Testis (tissue), 3 donors: ENCODE results near the gene HOPX. TPM values are rescaled to one million over a fixed set of nuclear protein-coding genes. Genes with fewer than 3 reads are reported as not detected.

Experiments
- DNase-seq: peaks from one replicate; pipeline ENCODE4 v3.0.0-alpha.2; 2019
- H3K27ac ChIP-seq, 2 donors: fragments of 200-600 bp; sonication (generic); one replicate each; pipeline ENCODE4 v1.5.1; 2019
- H3K27me3 ChIP-seq: fragments of 200-600 bp; sonication (generic); one replicate; pipeline ENCODE4 v1.5.1; 2019
- H3K36me3 ChIP-seq: fragments of 200-600 bp; sonication (generic); one replicate; pipeline ENCODE4 v1.5.1; 2017; ENCODE audit warnings: low read depth; ENCODE audit errors: missing control alignments
- H3K4me1 ChIP-seq: fragments of 200-600 bp; sonication (generic); one replicate; pipeline ENCODE4 v1.5.1; 2019
- H3K4me3 ChIP-seq, 2 donors: fragments of 200-600 bp; sonication (generic); one replicate each; pipeline ENCODE4 v1.5.1; 2017 to 2019
- H3K9me3 ChIP-seq: fragments of 200-600 bp; sonication (generic); one replicate; pipeline ENCODE4 v1.5.1; 2017
- CTCF ChIP-seq, 3 experiments: fragments of 450-650 bp in 2 of 3; fragments of 200-600 bp in 1 of 3; sonication (generic) in 1 of 3; IDR thresholded peaks; one replicate each; pipeline ENCODE4 v1.5.1; 2016 to 2019; ENCODE audit warnings: antibody characterized with exemption in 3 of 3, mild to moderate bottlenecking in 2 of 3, moderate library complexity in 1 of 3
- POLR2A ChIP-seq: fragments of 450-650 bp; IDR thresholded peaks from one replicate; pipeline ENCODE4 v1.6.1; 2017; ENCODE audit warnings: antibody characterized with exemption, mild to moderate bottlenecking, moderate library complexity
- WGBS, 2 donors: methylation state at CpG; one replicate each; pipeline ENCODE4 v1.1.5; 2018; 5-methylcytosine and 5-hydroxymethylcytosine counted together
- intact Hi-C: fragments of 100-400 bp; cut with DNase I; formaldehyde crosslinking; loops from one replicate; pipeline ENCODE4 v1.15.1; 2023; ENCODE audit warnings: low total_unique reads
- polyA plus RNA-seq: library from polyadenylated mRNA; stranded (reverse); fragments of 350-450 nt; fragmentation: Illumina TruSeq; extraction: RNeasy Lipid Tissue Mini Kit (QIAGEN cat#74804); gene quantifications from one replicate; pipeline ENCODE4 v1.2.3, GENCODE V29; 2014; ENCODE audit warnings: low read depth, low replicate concordance; ENCODE audit not compliant: insufficient read depth
- total RNA-seq, 2 donors: library from RNA; depleted of rRNA; stranded (reverse); fragments of >200 nt; gene quantifications; one replicate each; pipeline ENCODE4 v1.2.3, GENCODE V29; 2016

HOPX gene
- total and polyA plus RNA-seq, 3 donors from 2014 or later: 102 to 158 (median 141) TPM

- WGBS, 2 donors: 91 to 92% methylated on average over 2 of the region's 2 CpGs
- no peak for DNase-seq
- H3K27me3 ChIP-seq: no peaks in the 10 kb centered on the region
- H3K9me3 ChIP-seq: no peaks in the 10 kb centered on the region
- intact Hi-C loops: no loop called here
- H3K4me1 ChIP-seq: peaks cover 10% of the 10 kb centered on the region
- no peak overlapping the region for H3K4me3 ChIP-seq
- no peaks in the 10 kb centered on the region for H3K36me3 ChIP-seq
- H3K27ac ChIP-seq: no peak overlapping the region
- TF ChIP-seq POLR2A: no peak
- TF ChIP-seq CTCF (IDR thresholded peaks at IDR 0.05): no peak
Measured at GRCh38 chr4:56723659-56724230, 42.6 kb upstream of the HOPX start.

GRCh38 chr4:56723201-56723605 lies 42.1 kb upstream of the HOPX start:
- intact Hi-C loops: no loop called here
- Histone ChIP-seq H3K27me3 (no peaks in the 10 kb centered on the region), H3K4me1 (peaks cover 9% of the 10 kb centered on the region), H3K4me3 (no peak overlapping the region), H3K9me3 (no peaks in the 10 kb centered on the region), H3K36me3 (no peaks in the 10 kb centered on the region), H3K27ac (no peak overlapping the region)
- no peak for TF ChIP-seq CTCF (IDR thresholded peaks at IDR 0.05)
- TF ChIP-seq POLR2A: no peak
- 82 to 91% methylated on average over 5 of the region's 5 CpGs for WGBS, 2 donors
- no peak for DNase-seq

- Histone ChIP-seq H3K4me1 (peaks cover 9% of the 10 kb centered on the region), H3K27me3 (no peaks in the 10 kb centered on the region), H3K9me3 (no peaks in the 10 kb centered on the region), H3K27ac (peak overlapping the region; percentile 36 to 58), H3K36me3 (no peaks in the 10 kb centered on the region), H3K4me3 (no peak overlapping the region)
- DNase-seq: no peak
- WGBS, 2 donors: 23 to 33% methylated on average over 1 of the region's 1 CpG
- no peak for TF ChIP-seq CTCF (IDR thresholded peaks at IDR 0.05)
- no peak for TF ChIP-seq POLR2A
- intact Hi-C loops: no loop called here
Measured at GRCh38 chr4:56708146-56708545, 27.1 kb upstream of the HOPX start.

GRCh38 chr4:56705966-56706365 lies 24.9 kb upstream of the HOPX start:
- Histone ChIP-seq H3K27ac (no peak overlapping the region), H3K4me1 (peaks cover 9% of the 10 kb centered on the region), H3K4me3 (no peak overlapping the region), H3K36me3 (no peaks in the 10 kb centered on the region), H3K9me3 (no peaks in the 10 kb centered on the region), H3K27me3 (no peaks in the 10 kb centered on the region)
- TF ChIP-seq POLR2A (no peak), CTCF (IDR thresholded peaks at IDR 0.05) (no peak)
- DNase-seq: no peak
- intact Hi-C loops: no loop called here

GRCh38 chr4:56705334-56705733 lies 24.2 kb upstream of the HOPX start:
- no peak overlapping the region for H3K27ac ChIP-seq
- H3K36me3 ChIP-seq: no peaks in the 10 kb centered on the region
- DNase-seq: no peak
- no peaks in the 10 kb centered on the region for H3K27me3 ChIP-seq
- no peak for TF ChIP-seq POLR2A
- no peaks in the 10 kb centered on the region for H3K9me3 ChIP-seq
- intact Hi-C loops: no loop called here
- 83 to 98% methylated on average over 6 of the region's 6 CpGs for WGBS, 2 donors
- no peak overlapping the region for H3K4me3 ChIP-seq
- peaks cover 9% of the 10 kb centered on the region for H3K4me1 ChIP-seq
